CD14-positive monocyte (primary cell): ENCODE measurements around the gene PDCD4. TPM values are rescaled to one million over a fixed set of nuclear protein-coding genes. Genes with fewer than 3 reads are reported as not detected.

Source experiments
- DNase-seq, 3 donors: peaks; one replicate each; pipeline ENCODE4 v3.0.0-alpha.2; 2011 to 2022
- H2AFZ ChIP-seq: 2 replicates; pipeline ENCODE4 v1.6.0; 2012; ENCODE audit warnings: mild to moderate bottlenecking, low read depth, low read length, inconsistent platforms; ENCODE audit not compliant: insufficient read depth, poor library complexity, severe bottlenecking
- H3K27ac ChIP-seq, 2 donors: 1 replicate in 1 of 2; 2 replicates in 1 of 2; pipeline ENCODE4 v1.5.1; 2012 to 2013; ENCODE audit warnings: low read length in 2 of 2, control low read depth in 1 of 2, inconsistent platforms in 1 of 2, low read depth in 1 of 2, mild to moderate bottlenecking in 1 of 2
- H3K27me3 ChIP-seq, 2 donors: one replicate each; pipeline versions ENCODE4 v1.6.0 to v1.6.1; 2011 to 2013; ENCODE audit warnings: low read length in 2 of 2; ENCODE audit not compliant: control insufficient read depth in 2 of 2, insufficient read depth in 2 of 2
- H3K36me3 ChIP-seq, 2 donors: replicated peaks in 1 of 2; 1 replicate in 1 of 2; 2 replicates in 1 of 2; pipeline versions ENCODE4 v1.5.1 to v1.6.1; 2012 to 2013; ENCODE audit warnings: low read length in 2 of 2, control low read depth in 1 of 2, inconsistent platforms in 1 of 2, mild to moderate bottlenecking in 1 of 2; ENCODE audit not compliant: insufficient read depth in 2 of 2, control insufficient read depth in 1 of 2
- H3K4me1 ChIP-seq, 2 donors: 1 replicate in 1 of 2; 2 replicates in 1 of 2; pipeline versions ENCODE4 v1.5.1 to v1.6.1; 2012 to 2013; ENCODE audit warnings: low read length in 2 of 2, control low read depth in 1 of 2, inconsistent platforms in 1 of 2, mild to moderate bottlenecking in 1 of 2, moderate library complexity in 1 of 2; ENCODE audit not compliant: insufficient read depth in 2 of 2, control insufficient read depth in 1 of 2
- H3K4me2 ChIP-seq: replicated peaks from 2 replicates; pipeline ENCODE3; 2012; ENCODE audit warnings: low read length, moderate library complexity, mild to moderate bottlenecking; ENCODE audit not compliant: poor library complexity, severe bottlenecking; ENCODE audit errors: extremely low read depth
- H3K4me3 ChIP-seq, 3 experiments: fragments of 200-600 bp in 1 of 3; sonication (generic) in 1 of 3; replicated peaks in 1 of 3; 1 replicate in 2 of 3; 2 replicates in 1 of 3; pipeline ENCODE4 v1.5.1; 2011 to 2013; ENCODE audit warnings: low read length in 3 of 3, mild to moderate bottlenecking in 3 of 3, control low read depth in 2 of 3, low read depth in 2 of 3, inconsistent platforms in 1 of 3, moderate library complexity in 1 of 3
- H3K79me2 ChIP-seq: 2 replicates; pipeline ENCODE4 v1.6.0; 2012; ENCODE audit warnings: mild to moderate bottlenecking, control low read depth, inconsistent platforms, low read length, moderate library complexity; ENCODE audit not compliant: insufficient read depth
- H3K9ac ChIP-seq: 2 replicates; pipeline ENCODE4 v1.6.0; 2017; ENCODE audit warnings: low read length, mild to moderate bottlenecking; ENCODE audit not compliant: insufficient read depth, poor library complexity, severe bottlenecking
- H3K9me3 ChIP-seq, 2 donors: replicated peaks in 1 of 2; 1 replicate in 1 of 2; 2 replicates in 1 of 2; pipeline versions ENCODE4 v1.5.1 to v1.6.1; 2012 to 2013; ENCODE audit warnings: low read length in 2 of 2, control low read depth in 1 of 2; ENCODE audit not compliant: control insufficient read depth in 1 of 2, insufficient read depth in 1 of 2
- H4K20me1 ChIP-seq: 2 replicates; pipeline ENCODE4 v1.6.0; 2012; ENCODE audit warnings: mild to moderate bottlenecking, low read length, control low read depth, moderate library complexity; ENCODE audit not compliant: insufficient read depth
- H3K27ac Mint-ChIP-seq, 7 donors: one replicate each; pipeline ENCODE4 v1.8.0; 2020; ENCODE audit warnings: mild to moderate bottlenecking in 7 of 7, mixed read lengths in 7 of 7, moderate library complexity in 6 of 7, inconsistent platforms in 2 of 7
- H3K27me3 Mint-ChIP-seq, 3 donors: one replicate each; pipeline ENCODE4 v1.8.0; 2021 to 2022; ENCODE audit warnings: low read depth in 3 of 3, mild to moderate bottlenecking in 3 of 3, mixed read lengths in 3 of 3, moderate library complexity in 3 of 3, inconsistent platforms in 1 of 3
- H3K36me3 Mint-ChIP-seq, 2 donors: one replicate each; pipeline ENCODE4 v1.8.0; 2020; ENCODE audit warnings: mixed read lengths in 2 of 2, inconsistent platforms in 1 of 2, mild to moderate bottlenecking in 1 of 2
- H3K4me1 Mint-ChIP-seq: one replicate; pipeline ENCODE4 v1.8.0; 2020; ENCODE audit warnings: mild to moderate bottlenecking, mixed read lengths
- H3K4me3 Mint-ChIP-seq, 2 donors: one replicate each; pipeline ENCODE4 v1.8.0; 2020; ENCODE audit warnings: mild to moderate bottlenecking in 2 of 2, mixed read lengths in 2 of 2, moderate library complexity in 1 of 2
- H3K9me3 Mint-ChIP-seq, 7 donors: one replicate each; pipeline ENCODE4 v1.8.0; 2020 to 2022; ENCODE audit warnings: mixed read lengths in 7 of 7, mild to moderate bottlenecking in 6 of 7, moderate library complexity in 6 of 7, inconsistent platforms in 2 of 7
- CTCF ChIP-seq: fragments of 200-600 bp; IDR thresholded peaks from one replicate; pipeline ENCODE4 v1.8.0; 2022; ENCODE audit warnings: antibody characterized with exemption, mild to moderate bottlenecking
- WGBS: methylation state at CpG from one replicate; pipeline ENCODE4 v1.1.5; 2013; ENCODE audit warnings: missing lambda C conversion rate; ENCODE audit not compliant: insufficient coverage; 5-methylcytosine and 5-hydroxymethylcytosine counted together
- intact Hi-C, 2 donors: fragments of 100-400 bp; cut with micrococcal nuclease; formaldehyde crosslinking; loops; one replicate each; pipeline versions ENCODE4 v1.15.0 to v1.15.1; 2023
- polyA plus RNA-seq, 3 donors: library from polyadenylated mRNA; depleted of rRNA in 1 of 3; unstranded in 2 of 3; stranded (reverse) in 1 of 3; fragments of 300-500 nt in 2 of 3; fragments of >200 nt in 1 of 3; fragmentation: Illumina TruSeq in 2 of 3; gene quantifications; 1 replicate in 2 of 3; 2 replicates in 1 of 3; pipeline ENCODE4 v1.2.3, GENCODE V29; 2012 to 2021

The PDCD4 gene
- polyA plus RNA-seq, 3 donors: 39.8 to 53.4 (median 48.6) TPM

GRCh38 chr10:110932505-110933180, 60.9 kb downstream of the PDCD4 start:
- Histone ChIP-seq H3K79me2 (peaks cover 100% of the 10 kb centered on the region), H3K4me1 (no peaks in the 10 kb centered on the region), H3K27me3 (no peaks in the 10 kb centered on the region), H3K27ac (peak overlapping the region in 1 of 2 donors; percentile 29), H3K9me3 (no peaks in the 10 kb centered on the region), H3K9ac (no peak overlapping the region), H2AFZ (no peak overlapping the region), H3K4me2 (no peak overlapping the region), H3K36me3 (peaks cover 0 to 9% of the 10 kb centered on the region in 2 donors), H3K4me3 (no peak overlapping the region), H4K20me1 (peaks cover 100% of the 10 kb centered on the region)
- intact Hi-C loops: no loop called here
- no CpG with 5 or more reads among the region's 1 CpG for WGBS
- no peak for TF ChIP-seq CTCF
- H3K27me3 Mint-ChIP-seq: no peaks in the 10 kb centered on the region
- H3K36me3 Mint-ChIP-seq: peaks cover 12 to 15% of the 10 kb centered on the region in 2 donors
- no peak overlapping the region for H3K4me3 Mint-ChIP-seq
- H3K9me3 Mint-ChIP-seq: peaks cover 0 to 3% (median 0%) of the 10 kb centered on the region in 7 donors
- no peak for DNase-seq
- no peak overlapping the region for H3K27ac Mint-ChIP-seq
- peaks cover 16% of the 10 kb centered on the region for H3K4me1 Mint-ChIP-seq

- H3K4me2 ChIP-seq: no peak overlapping the region
- Mint-ChIP-seq H3K27me3 (no peaks in the 10 kb centered on the region), H3K9me3 (peaks cover 0 to 3% (median 0%) of the 10 kb centered on the region in 7 donors), H3K36me3 (peaks cover 24 to 30% of the 10 kb centered on the region in 2 donors), H3K27ac (peak overlapping the region in 1 of 7 donors; percentile 50), H3K4me1 (peaks cover 6% of the 10 kb centered on the region), H3K4me3 (no peak overlapping the region)
- H3K9ac ChIP-seq: no peak overlapping the region
- no peaks in the 10 kb centered on the region for H3K9me3 ChIP-seq
- H3K4me3 ChIP-seq: no peak overlapping the region
- H3K27me3 ChIP-seq: no peaks in the 10 kb centered on the region
- TF ChIP-seq CTCF: no peak
- no peak overlapping the region for H3K27ac ChIP-seq
- no peaks in the 10 kb centered on the region for H3K4me1 ChIP-seq
- no peak for DNase-seq
- over 99% methylated on average over 18 of the region's 18 CpGs for WGBS
- intact Hi-C loops: no loop called here
- peaks cover 100% of the 10 kb centered on the region for H4K20me1 ChIP-seq
- H3K79me2 ChIP-seq: peaks cover 100% of the 10 kb centered on the region
- peaks cover 0 to 21% of the 10 kb centered on the region in 2 donors for H3K36me3 ChIP-seq
- H2AFZ ChIP-seq: no peak overlapping the region
These were observed 65.0 kb downstream of the PDCD4 start for GRCh38 chr10:110936757-110937156.
